Nucleus accumbens (tissue), 56 donors: ENCODE results near the gene SLC1A6.
"Not testable (repeated sequence)": the region's sequence is repeated elsewhere in the genome, so short reads cannot be mapped to it uniquely, and the experiment has no call there.

Experiments used
- DNase-seq, 56 donors: peaks; one replicate each; lab custom pipeline; 2025; lab: John Stamatoyannopoulos, UW

Gene SLC1A6

GRCh38 chr19:14961956-14962685, 17.5 kb downstream of the SLC1A6 start:
- no peak for DNase-seq

GRCh38 chr19:14959263-14959662, 20.4 kb downstream of the SLC1A6 start:
- no peak for DNase-seq

DNA sequence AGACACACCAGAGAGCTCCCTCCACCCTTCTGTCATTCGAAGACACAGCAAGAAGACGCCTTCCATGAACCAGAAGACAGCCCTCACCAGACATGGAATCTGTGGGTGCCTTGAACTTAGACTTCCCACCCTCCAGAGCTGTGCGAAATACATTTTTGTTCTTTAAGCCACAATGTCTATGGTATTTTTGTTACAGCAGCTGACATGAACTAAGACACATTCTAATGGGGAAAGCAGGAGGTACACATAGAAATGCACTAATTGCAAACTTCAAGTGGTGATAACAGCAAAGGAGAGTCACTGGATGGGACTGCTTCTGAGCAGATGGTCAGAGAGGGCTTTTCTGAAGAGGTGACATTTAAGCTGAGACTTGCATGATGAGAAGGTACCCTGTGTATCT, 22.2 kb downstream of the SLC1A6 start:
- DNase-seq: no peak

GRCh38 chr19:14954071-14954655, 25.5 kb downstream of the SLC1A6 start:
- peak in 1 of 56 donors; percentile 10 for DNase-seq

- no peak for DNase-seq
These were observed 26.9 kb downstream of the SLC1A6 start for GRCh38 chr19:14952767-14953166.

DNA sequence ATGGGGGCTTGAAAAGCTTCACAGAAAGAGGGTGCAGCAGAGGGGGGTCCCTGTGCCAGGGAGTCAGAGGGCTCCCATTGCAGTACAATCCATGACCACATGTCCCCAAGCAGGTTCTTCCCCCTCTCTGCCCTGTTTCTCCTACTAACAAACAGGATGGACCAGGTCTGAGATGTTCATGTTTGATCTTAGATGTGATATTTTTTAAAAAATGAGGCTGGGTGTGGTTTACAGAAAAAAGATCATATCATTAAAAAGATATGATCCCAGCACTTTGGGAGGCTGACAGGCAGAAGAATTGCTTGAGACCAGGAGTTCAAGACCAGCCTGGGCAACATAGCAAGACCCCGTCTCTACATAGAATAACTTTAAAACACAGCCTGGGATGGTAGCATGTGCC, 29.2 kb downstream of the SLC1A6 start:
- DNase-seq: no peak

- DNase-seq: no peak
These were observed 29.8 kb downstream of the SLC1A6 start for GRCh38 chr19:14949876-14950275.

GRCh38 chr19:14949413-14949812, 30.3 kb downstream of the SLC1A6 start:
- DNase-seq: not testable (repeated sequence)

DNA sequence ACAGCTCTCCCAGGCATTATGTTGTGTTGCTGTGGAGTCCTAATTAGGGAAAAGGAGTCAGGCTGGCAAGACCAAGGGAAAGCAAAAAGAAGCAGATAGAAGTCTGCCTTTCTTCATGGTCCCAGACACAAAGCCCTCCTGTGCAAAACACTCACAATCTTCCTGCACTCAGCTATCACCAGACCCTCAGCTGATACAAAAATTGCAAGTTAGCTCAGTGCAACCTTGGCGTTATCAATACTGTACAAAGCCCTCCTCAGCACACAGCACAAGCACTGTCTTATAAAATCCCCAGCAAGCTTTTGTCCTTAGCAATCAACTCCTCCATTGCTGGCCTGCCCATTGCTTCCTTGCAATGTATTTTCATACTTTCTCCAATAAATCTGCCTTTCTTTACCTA, 35.2 kb downstream of the SLC1A6 start:
- DNase-seq: no peak

- no peak for DNase-seq
These were observed 36.1 kb downstream of the SLC1A6 start for GRCh38 chr19:14943601-14944000.

GRCh38 chr19:14941189-14941588, 38.5 kb downstream of the SLC1A6 start, which contains the start of gene OR7C2:
OR7C2 (plus strand) TSS chr19:14941489; CDS start chr19:14941489, 0 bp downstream.
- DNase-seq: no peak

DNA sequence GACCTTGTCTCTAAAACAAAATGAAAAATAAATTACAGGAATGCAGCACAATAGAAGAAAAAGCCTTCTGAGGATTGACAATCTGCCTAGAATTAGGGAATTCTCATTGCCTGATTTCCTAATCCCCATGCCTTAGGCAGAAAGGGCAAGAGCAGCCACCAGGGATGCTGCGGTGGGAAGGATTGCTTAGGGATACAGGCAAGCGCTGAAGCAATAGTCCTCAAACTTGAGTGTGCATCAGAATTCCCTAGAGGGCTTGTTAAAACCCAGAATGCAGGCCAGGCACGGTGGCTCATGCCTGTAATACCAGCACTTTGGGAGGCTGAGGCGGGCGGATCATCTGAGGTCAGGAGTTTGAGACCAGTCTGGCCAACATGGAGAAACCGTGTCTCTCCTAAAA, 39.4 kb downstream of the SLC1A6 start:
- DNase-seq: no peak

DNA sequence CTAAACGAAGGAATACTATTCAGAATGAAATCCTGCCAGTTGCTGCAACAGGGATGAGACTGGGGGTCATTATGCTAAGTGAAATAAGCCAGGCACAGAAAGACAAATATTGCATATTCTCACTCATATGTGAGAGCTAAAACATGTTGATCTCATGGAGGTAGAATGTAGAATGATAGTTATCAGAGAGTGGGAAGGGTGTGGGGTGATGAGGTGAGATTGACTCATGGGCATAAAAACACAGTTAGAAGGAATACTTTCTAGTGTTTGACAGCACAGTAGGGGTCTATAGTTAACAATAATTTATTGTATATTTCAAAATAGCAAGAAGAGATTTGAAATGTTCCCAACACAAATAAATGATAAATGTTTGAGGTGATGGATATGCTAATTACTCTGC, 46.2 kb downstream of the SLC1A6 start:
- no peak for DNase-seq

- no peak for DNase-seq
These were observed 62.8 kb downstream of the SLC1A6 start for GRCh38 chr19:14916848-14917247.

GRCh38 chr19:14915116-14915515, 64.5 kb downstream of the SLC1A6 start:
- no peak for DNase-seq

DNA sequence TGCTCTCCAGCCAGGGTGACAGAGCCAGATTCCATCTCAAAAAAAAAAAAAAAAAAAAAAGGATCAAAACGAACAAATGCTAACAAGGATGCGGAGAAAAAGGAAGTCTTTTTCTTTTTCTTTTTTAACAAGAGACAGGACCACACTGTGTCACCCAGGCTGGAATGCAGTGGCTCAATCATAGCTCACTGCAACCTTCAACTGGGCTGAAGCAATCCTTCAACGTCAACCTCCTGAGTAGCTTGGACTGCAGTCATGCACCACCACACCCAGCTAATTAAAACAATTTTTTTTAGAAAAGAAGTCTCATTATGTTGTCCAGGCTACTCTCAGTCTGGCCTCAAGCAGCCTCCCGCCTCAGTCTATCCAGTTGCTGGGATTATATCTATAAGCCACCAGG, 73.0 kb downstream of the SLC1A6 start:
- DNase-seq: no peak

DNA sequence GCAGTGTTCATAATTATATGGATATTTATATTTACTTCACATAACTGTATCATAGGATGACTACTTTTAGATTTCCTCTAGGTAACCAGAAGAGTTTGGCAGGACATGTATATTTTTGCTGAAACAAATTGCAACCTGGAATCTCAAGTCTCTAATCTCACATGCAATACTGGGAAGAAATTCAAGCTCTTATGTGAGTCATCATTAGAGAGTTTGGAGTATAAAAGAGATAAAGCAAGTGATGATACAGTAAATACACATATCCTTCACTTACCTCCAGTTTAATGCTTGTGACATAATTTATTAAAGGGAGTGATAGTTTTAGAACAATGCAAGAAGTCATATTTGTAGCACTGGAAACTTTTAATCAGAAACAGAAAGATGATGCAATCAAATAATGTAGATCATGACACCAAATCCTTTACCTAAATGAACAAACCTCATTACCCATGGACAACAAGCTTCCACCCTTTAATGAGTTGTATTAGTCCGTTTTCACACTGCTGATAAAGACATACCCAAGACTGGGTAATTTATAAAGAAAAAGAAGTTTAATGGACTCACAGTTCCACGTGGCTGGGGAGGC, 77.9 kb downstream of the SLC1A6 start:
- DNase-seq: no peak
